ENCODE results near the gene NDRG2.

Gene NDRG2

GRCh38 chr14:21071225-21072030, 46.6 kb upstream of the NDRG2 start:
- H2AFZ ChIP-seq = peak overlapping the region; percentile 69
- H3K27me3 ChIP-seq (ENCODE audit: control insufficient read depth, insufficient read depth, low read length) = no peaks in the 10 kb centered on the region
- peak overlapping the region; percentile 94 for H3K4me3 ChIP-seq (ENCODE audit: low read depth, low read length)
- no peaks in the 10 kb centered on the region for H3K9me3 ChIP-seq (ENCODE audit: control insufficient read depth, low read length)
- H3K79me2 ChIP-seq = peaks cover 9% of the 10 kb centered on the region
- no peak overlapping the region for H3K9ac ChIP-seq
- H3K27ac ChIP-seq = peak overlapping the region; percentile 75
- no peak for TF ChIP-seq CTCF (IDR thresholded peaks at IDR 0.05)
- no peaks in the 10 kb centered on the region for H3K36me3 ChIP-seq (ENCODE audit: control insufficient read depth, insufficient read depth, low read length)
- H3K4me2 ChIP-seq (ENCODE audit: low read length) = peak overlapping the region; percentile 96
- peaks cover 27% of the 10 kb centered on the region for H3K4me1 ChIP-seq

- Histone ChIP-seq H3K4me3 (ENCODE audit: low read depth, low read length) (peak overlapping the region; percentile 94), H3K4me2 (ENCODE audit: low read length) (peak overlapping the region; percentile 96), H3K36me3 (ENCODE audit: control insufficient read depth, insufficient read depth, low read length) (no peaks in the 10 kb centered on the region), H2AFZ (peak overlapping the region; percentile 69), H3K79me2 (peaks cover 6% of the 10 kb centered on the region), H3K27ac (peak overlapping the region; percentile 75), H3K9ac (no peak overlapping the region), H3K4me1 (peaks cover 26% of the 10 kb centered on the region), H3K9me3 (ENCODE audit: control insufficient read depth, low read length) (no peaks in the 10 kb centered on the region), H3K27me3 (ENCODE audit: control insufficient read depth, insufficient read depth, low read length) (no peaks in the 10 kb centered on the region)
- TF ChIP-seq CTCF (IDR thresholded peaks at IDR 0.05) = peak; percentile 9
Measured at GRCh38 chr14:21070610-21071224, 45.9 kb upstream of the NDRG2 start.

- Histone ChIP-seq H3K9me3 (ENCODE audit: control insufficient read depth, low read length) (no peaks in the 10 kb centered on the region), H3K27ac (peak within 1 kb of the TSS; percentile 75), H3K4me2 (ENCODE audit: low read length) (peak within 1 kb of the TSS; percentile 96), H3K79me2 (peaks cover 6% of the 10 kb centered on the region), H3K4me1 (peaks cover 25% of the 10 kb centered on the region), H2AFZ (peak within 1 kb of the TSS; percentile 94), H3K27me3 (ENCODE audit: control insufficient read depth, insufficient read depth, low read length) (no peaks in the 10 kb centered on the region), H3K4me3 (ENCODE audit: low read depth, low read length) (peak within 1 kb of the TSS; percentile 94), H3K36me3 (ENCODE audit: control insufficient read depth, insufficient read depth, low read length) (no peaks in the 10 kb centered on the region), H3K9ac (no peak within 1 kb of the TSS)
- TF ChIP-seq CTCF (IDR thresholded peaks at IDR 0.05) = no peak
Measured at GRCh38 chr14:21070083-21070609, 45.3 kb upstream of the NDRG2 start, which contains the start of gene ARHGEF40. ARHGEF40 (plus strand) TSS chr14:21070304; CDS start chr14:21070397, 93 bp downstream.

- Histone ChIP-seq H3K36me3 (ENCODE audit: control insufficient read depth, insufficient read depth, low read length) (no peaks in the 10 kb centered on the region), H3K4me3 (ENCODE audit: low read depth, low read length) (peak overlapping the region; percentile 50), H2AFZ (peak overlapping the region; percentile 94), H3K27ac (peak overlapping the region; percentile 61), H3K4me2 (ENCODE audit: low read length) (peak overlapping the region; percentile 96), H3K9me3 (ENCODE audit: control insufficient read depth, low read length) (no peaks in the 10 kb centered on the region), H3K4me1 (peaks cover 25% of the 10 kb centered on the region), H3K27me3 (ENCODE audit: control insufficient read depth, insufficient read depth, low read length) (no peaks in the 10 kb centered on the region), H3K79me2 (peaks cover 4% of the 10 kb centered on the region), H3K9ac (no peak overlapping the region)
- no peak for TF ChIP-seq CTCF (IDR thresholded peaks at IDR 0.05)
Measured at GRCh38 chr14:21069388-21070082, 44.7 kb upstream of the NDRG2 start.

Data from parathyroid adenoma (tissue), 2 donors.